ENCODE results near the gene SH3GL3.

The SH3GL3 gene

GRCh38 chr15:83446904-83447709 is at the start of gene SH3GL3:
SH3GL3 (plus strand) TSS chr15:83447341; CDS start chr15:83447534, 193 bp downstream.
- no peak for DNase-seq (ENCODE audit: low read depth in 2 of 2)

- no peak for DNase-seq (ENCODE audit: low read depth in 2 of 2)
These were observed 48.5 kb upstream of the SH3GL3 start for GRCh38 chr15:83398626-83399025.

GRCh38 chr15:83404121-83404520 is 43.0 kb upstream of the SH3GL3 start:
- DNase-seq (ENCODE audit: low read depth in 2 of 2), result no peak

- DNase-seq (ENCODE audit: low read depth in 2 of 2), result no peak
These were observed 36.6 kb upstream of the SH3GL3 start for GRCh38 chr15:83410532-83410931.

GRCh38 chr15:83413054-83413719 is 34.0 kb upstream of the SH3GL3 start:
- no peak for DNase-seq (ENCODE audit: low read depth in 2 of 2)

- no peak for DNase-seq (ENCODE audit: low read depth in 2 of 2)
These were observed 25.1 kb upstream of the SH3GL3 start for GRCh38 chr15:83422081-83422480.

GRCh38 chr15:83422541-83422940 is 24.6 kb upstream of the SH3GL3 start:
- no peak for DNase-seq (ENCODE audit: low read depth in 2 of 2)

GRCh38 chr15:83424101-83424500 is 23.0 kb upstream of the SH3GL3 start:
- DNase-seq (ENCODE audit: low read depth in 2 of 2), result no peak

- DNase-seq (ENCODE audit: low read depth in 2 of 2), result no peak
These were observed 16.7 kb upstream of the SH3GL3 start for GRCh38 chr15:83430441-83430840.

GRCh38 chr15:83431521-83431920 is 15.6 kb upstream of the SH3GL3 start:
- DNase-seq (ENCODE audit: low read depth in 2 of 2), result no peak

GRCh38 chr15:83435202-83435601 is 11.9 kb upstream of the SH3GL3 start:
- no peak for DNase-seq (ENCODE audit: low read depth in 2 of 2)

- DNase-seq (ENCODE audit: low read depth in 2 of 2), result no peak
These were observed 11.4 kb upstream of the SH3GL3 start for GRCh38 chr15:83435782-83436181.

- no peak for DNase-seq (ENCODE audit: low read depth in 2 of 2)
These were observed 10.5 kb upstream of the SH3GL3 start for GRCh38 chr15:83436513-83437158.

- no peak for DNase-seq (ENCODE audit: low read depth in 2 of 2)
These were observed 3.9 kb upstream of the SH3GL3 start for GRCh38 chr15:83443076-83443847.

GRCh38 chr15:83444936-83445335 is 2.2 kb upstream of the SH3GL3 start:
- DNase-seq (ENCODE audit: low read depth in 2 of 2), result no peak

- DNase-seq (ENCODE audit: low read depth in 2 of 2), result no peak
These were observed 1.5 kb upstream of the SH3GL3 start for GRCh38 chr15:83445643-83446042.

GRCh38 chr15:83446417-83446816 is 724 bp upstream of the SH3GL3 start:
- no peak for DNase-seq (ENCODE audit: low read depth in 2 of 2)

- no peak for DNase-seq (ENCODE audit: low read depth in 2 of 2)
These were observed 2.1 kb downstream of the SH3GL3 start for GRCh38 chr15:83449250-83449671.

GRCh38 chr15:83449937-83450506 is 2.9 kb downstream of the SH3GL3 start:
- DNase-seq (ENCODE audit: low read depth in 2 of 2), result no peak

GRCh38 chr15:83457149-83457548 is 10.0 kb downstream of the SH3GL3 start:
- no peak for DNase-seq (ENCODE audit: low read depth in 2 of 2)

GRCh38 chr15:83458381-83458780 is 11.2 kb downstream of the SH3GL3 start:
- no peak for DNase-seq (ENCODE audit: low read depth in 2 of 2)

GRCh38 chr15:83462026-83462425 is 14.9 kb downstream of the SH3GL3 start:
- no peak for DNase-seq (ENCODE audit: low read depth in 2 of 2)
